Stomach (tissue), 4 donors: Measurements from ENCODE around the gene SLC7A10.

Experiments
- CTCF ChIP-seq, 7 experiments: fragments of 450-650 bp in 4 of 7; fragments of 200-600 bp in 3 of 7; sonication (generic) in 3 of 7; IDR thresholded peaks; one replicate each; pipeline ENCODE4 v1.5.1; 2016 to 2019; ENCODE audit warnings: antibody characterized with exemption in 7 of 7, control low read depth in 2 of 7, mild to moderate bottlenecking in 1 of 7
- EP300 ChIP-seq: sonication (generic); formaldehyde crosslinking; IDR thresholded peaks from one replicate; pipeline ENCODE4 v1.6.1; 2017; ENCODE audit warnings: antibody characterized with exemption
- POLR2A ChIP-seq, 4 donors: fragments of 450-650 bp; IDR thresholded peaks; one replicate each; pipeline ENCODE4 v1.6.1; 2016; ENCODE audit warnings: antibody characterized with exemption in 4 of 4, control low read depth in 2 of 4, mild to moderate bottlenecking in 1 of 4, moderate library complexity in 1 of 4
- POLR2AphosphoS5 ChIP-seq, 3 donors: sonication (generic); formaldehyde crosslinking; IDR thresholded peaks; one replicate each; pipeline ENCODE4 v1.6.1; 2016; ENCODE audit warnings: antibody characterized with exemption in 3 of 3

GRCh38 chr19:33271246-33272021, 45.8 kb upstream of the SLC7A10 start:
- no peak for TF ChIP-seq CTCF (IDR thresholded peaks at IDR 0.05)
- no peak for TF ChIP-seq EP300
- TF ChIP-seq POLR2A (IDR thresholded peaks at IDR 0.05): no peak
- TF ChIP-seq POLR2AphosphoS5 (IDR thresholded peaks at IDR 0.05): no peak
